ENCODE measurements around the gene POLE.
A peak's percentile ranks its signal among the peaks of the same experiment; 100 is the strongest.

The POLE gene

GRCh38 chr12:132629330-132629729 is 57.8 kb downstream of the POLE start:
- no peak for DNase-seq (ENCODE audit: low read depth)

- no peak for DNase-seq (ENCODE audit: low read depth)
Observed at GRCh38 chr12:132625731-132626430, 61.3 kb downstream of the POLE start.

- DNase-seq (ENCODE audit: low read depth): no peak
Observed at GRCh38 chr12:132624910-132625630, 62.1 kb downstream of the POLE start.

- DNase-seq (ENCODE audit: low read depth): no peak
Observed at GRCh38 chr12:132624186-132624855, 62.8 kb downstream of the POLE start.

GRCh38 chr12:132623072-132623869 is 63.9 kb downstream of the POLE start:
- no peak for DNase-seq (ENCODE audit: low read depth)

GRCh38 chr12:132622437-132623071 is 64.6 kb downstream of the POLE start:
- peak; percentile 72 for DNase-seq (ENCODE audit: low read depth)

- no peak for DNase-seq (ENCODE audit: low read depth)
Observed at GRCh38 chr12:132621657-132622435, 65.3 kb downstream of the POLE start.

GRCh38 chr12:132620899-132621656 is 66.1 kb downstream of the POLE start:
- no peak for DNase-seq (ENCODE audit: low read depth)

- DNase-seq (ENCODE audit: low read depth): no peak
Observed at GRCh38 chr12:132620113-132620898, 66.8 kb downstream of the POLE start.

GRCh38 chr12:132619386-132620112 is 67.6 kb downstream of the POLE start:
- no peak for DNase-seq (ENCODE audit: low read depth)

GRCh38 chr12:132619071-132619385 is 68.1 kb downstream of the POLE start:
- no peak for DNase-seq (ENCODE audit: low read depth)

- no peak for DNase-seq (ENCODE audit: low read depth)
Observed at GRCh38 chr12:132618683-132619043, 68.5 kb downstream of the POLE start, which contains the start of gene P2RX2. TSS of gene P2RX2 (plus strand) at chr12:132618776. CDS start at chr12:132618817, 41 bp downstream.

GRCh38 chr12:132617822-132618682 is 69.1 kb downstream of the POLE start:
- DNase-seq (ENCODE audit: low read depth): no peak

GRCh38 chr12:132617135-132617701 is 69.9 kb downstream of the POLE start:
- no peak for DNase-seq (ENCODE audit: low read depth)

- no peak for DNase-seq (ENCODE audit: low read depth)
Observed at GRCh38 chr12:132615579-132616038, 71.5 kb downstream of the POLE start.

- peak; percentile 84 for DNase-seq (ENCODE audit: low read depth)
Observed at GRCh38 chr12:132614861-132615578, 72.1 kb downstream of the POLE start.

GRCh38 chr12:132614029-132614428 is 73.1 kb downstream of the POLE start:
- DNase-seq (ENCODE audit: low read depth): no peak
